Right renal pelvis (tissue), 4 donors: Measurements from ENCODE around the gene ITPRIPL1. TPM values are rescaled to one million over a fixed set of nuclear protein-coding genes. Genes with fewer than 3 reads are reported as not detected.
"Not testable (repeated sequence)": the region's sequence is repeated elsewhere in the genome, so short reads cannot be mapped to it uniquely, and the experiment has no call there.

ENCODE experiments used
- DNase-seq, 4 donors: peaks; one replicate each; pipeline ENCODE4 v3.0.0-alpha.2; 2013; ENCODE audit warnings: low read depth in 4 of 4, low spot score in 3 of 4, missing footprints in 1 of 4
- polyA plus RNA-seq, 4 donors: library from polyadenylated mRNA; unstranded; fragments of 120-200 nt; gene quantifications; one replicate each; pipeline ENCODE4 v1.2.1, GENCODE V29; 2013; ENCODE audit not compliant: insufficient read length in 4 of 4

The ITPRIPL1 gene
- 1 to 10 TPM; 4.4 to 5.3 (median 4.8) TPM for polyA plus RNA-seq

GRCh38 chr2:96325041-96325883 lies at the start of gene ITPRIPL1:
ITPRIPL1 (plus strand) TSS chr2:96325317; CDS start chr2:96325840, 523 bp downstream.
- peak in 1 of 4 donors; percentile 18 for DNase-seq

- no peak for DNase-seq
Measured at GRCh38 chr2:96276787-96277499, 48.2 kb upstream of the ITPRIPL1 start.

GRCh38 chr2:96287273-96287856 lies 37.8 kb upstream of the ITPRIPL1 start:
- DNase-seq = no peak

- DNase-seq = no peak
Measured at GRCh38 chr2:96291751-96292150, 33.4 kb upstream of the ITPRIPL1 start.

- not testable (repeated sequence) for DNase-seq
Measured at GRCh38 chr2:96294271-96294670, 30.8 kb upstream of the ITPRIPL1 start.

- no peak for DNase-seq
Measured at GRCh38 chr2:96296925-96297324, 28.2 kb upstream of the ITPRIPL1 start.

- DNase-seq = no peak
Measured at GRCh38 chr2:96301865-96302264, 23.3 kb upstream of the ITPRIPL1 start.

GRCh38 chr2:96304606-96305005 lies 20.5 kb upstream of the ITPRIPL1 start:
- DNase-seq = no peak

GRCh38 chr2:96305091-96305978 lies 19.8 kb upstream of the ITPRIPL1 start, which contains the start of gene SNRNP200:
SNRNP200 (minus strand) TSS chr2:96305546; CDS start chr2:96305437, 109 bp downstream.
- peak; percentile 64 to 78 (median 73) for DNase-seq

- no peak for DNase-seq
Measured at GRCh38 chr2:96305979-96306308, 19.2 kb upstream of the ITPRIPL1 start.

GRCh38 chr2:96306370-96306769 lies 18.7 kb upstream of the ITPRIPL1 start:
- DNase-seq = no peak

GRCh38 chr2:96308248-96308647 lies 16.9 kb upstream of the ITPRIPL1 start:
- no peak for DNase-seq

GRCh38 chr2:96315005-96315399 lies 10.1 kb upstream of the ITPRIPL1 start:
- no peak for DNase-seq

- no peak for DNase-seq
Measured at GRCh38 chr2:96315400-96316071, 9.6 kb upstream of the ITPRIPL1 start.

- DNase-seq = no peak
Measured at GRCh38 chr2:96316999-96317398, 8.1 kb upstream of the ITPRIPL1 start.

- DNase-seq = no peak
Measured at GRCh38 chr2:96317584-96317997, 7.5 kb upstream of the ITPRIPL1 start.

GRCh38 chr2:96318723-96319122 lies 6.4 kb upstream of the ITPRIPL1 start:
- no peak for DNase-seq

- no peak for DNase-seq
Measured at GRCh38 chr2:96319396-96319795, 5.7 kb upstream of the ITPRIPL1 start.

GRCh38 chr2:96320326-96320725 lies 4.8 kb upstream of the ITPRIPL1 start:
- DNase-seq = no peak
